SK-N-SH (cell line): ENCODE measurements around the gene MAML3. TPM values are rescaled to one million over a fixed set of nuclear protein-coding genes. Genes with fewer than 3 reads are reported as not detected.

Experiments
- CTCF ChIA-PET: fragments of 300-600, 350-600 bp; formaldehyde crosslinking; extraction: SDS; loops from one replicate; lab custom pipeline; 2021; lab: Yijun Ruan, JAX
- POLR2A ChIA-PET: fragments of 350-600 bp; sonication (Branson Sonifier 250); formaldehyde crosslinking; extraction: SDS; loops from one replicate; lab custom pipeline; 2020; ENCODE audit warnings: antibody characterized with exemption, inconsistent platforms; lab: Yijun Ruan, JAX
- DNase-seq: peaks from one replicate; pipeline ENCODE4 v3.0.0; 2012
- H2AFZ ChIP-seq: fragments of 200-600 bp; sonication (generic); 2 replicates; pipeline ENCODE4 v1.8.1; 2016; ENCODE audit warnings: antibody characterized with exemption, mild to moderate bottlenecking, low read depth
- H3F3A ChIP-seq: fragments of 200-600 bp; sonication (generic); replicated peaks from 2 replicates; pipeline ENCODE3; 2016; ENCODE audit warnings: antibody characterized with exemption, mild to moderate bottlenecking; ENCODE audit not compliant: insufficient read depth
- H3K27ac ChIP-seq, 2 experiments: fragments of 200-500 bp in 1 of 2; fragments of 200-600 bp in 1 of 2; sonication (Bioruptor generic) in 1 of 2; sonication (generic), shearing (Covaris generic) in 1 of 2; 2 replicates each; pipeline versions ENCODE4 v1.5.1 to v1.6.1; 2014 to 2016; ENCODE audit warnings: low read depth in 2 of 2, inconsistent platforms in 1 of 2, low read length in 1 of 2, mild to moderate bottlenecking in 1 of 2, mixed read lengths in 1 of 2
- H3K27me3 ChIP-seq: fragments of 200-600 bp; sonication (generic), shearing (Covaris generic); 2 replicates; pipeline ENCODE4 v1.6.1; 2016; ENCODE audit warnings: mixed run types; ENCODE audit not compliant: insufficient read depth
- H3K36me3 ChIP-seq, 2 experiments: fragments of 200-500 bp in 1 of 2; fragments of 200-600 bp in 1 of 2; sonication (Bioruptor generic) in 1 of 2; sonication (generic) in 1 of 2; replicated peaks in 1 of 2; 2 replicates each; pipeline versions ENCODE3 to v1.5.1; 2014 to 2016; ENCODE audit warnings: low read length in 1 of 2, mild to moderate bottlenecking in 1 of 2; ENCODE audit not compliant: insufficient read depth in 2 of 2, control insufficient read depth in 1 of 2
- H3K4me1 ChIP-seq, 2 experiments: fragments of 200-500 bp in 1 of 2; fragments of 200-600 bp in 1 of 2; sonication (Bioruptor generic) in 1 of 2; sonication (generic), shearing (Covaris generic) in 1 of 2; 2 replicates each; pipeline versions ENCODE4 v1.5.1 to v1.6.1; 2014 to 2016; ENCODE audit warnings: low read depth in 1 of 2, low read length in 1 of 2, mixed run types in 1 of 2; ENCODE audit not compliant: insufficient read depth in 2 of 2, control insufficient read depth in 1 of 2
- H3K4me2 ChIP-seq: fragments of 200-600 bp; sonication (generic), shearing (Covaris generic); 2 replicates; pipeline ENCODE4 v1.6.1; 2017; ENCODE audit warnings: mixed run types
- H3K4me3 ChIP-seq, 2 experiments: fragments of 200-500 bp in 1 of 2; fragments of 200-600 bp in 1 of 2; sonication (Bioruptor generic) in 1 of 2; sonication (generic), shearing (Covaris generic) in 1 of 2; 2 replicates each; pipeline versions ENCODE4 v1.5.1 to v1.8.1; 2014 to 2016; ENCODE audit warnings: low read depth in 2 of 2, inconsistent platforms in 1 of 2, low read length in 1 of 2, mild to moderate bottlenecking in 1 of 2, mixed read lengths in 1 of 2, moderate library complexity in 1 of 2
- H3K79me2 ChIP-seq: fragments of 200-600 bp; sonication (generic); 2 replicates; pipeline ENCODE4 v1.8.1; 2017; ENCODE audit warnings: mild to moderate bottlenecking; ENCODE audit not compliant: insufficient read depth
- H3K9ac ChIP-seq: fragments of 200-600 bp; sonication (generic); 2 replicates; pipeline ENCODE4 v1.6.1; 2017; ENCODE audit warnings: mixed run types
- H3K9me2 ChIP-seq: fragments of 200-600 bp; sonication (generic); 2 replicates; pipeline ENCODE4 v1.6.1; 2017; ENCODE audit warnings: mixed run types
- H3K9me3 ChIP-seq: fragments of 200-600 bp; sonication (generic); 2 replicates; pipeline ENCODE4 v1.6.1; 2017; ENCODE audit warnings: mixed run types, mild to moderate bottlenecking, moderate library complexity
- H4K20me1 ChIP-seq: fragments of 200-600 bp; sonication (generic); 2 replicates; pipeline ENCODE4 v1.6.1; 2017; ENCODE audit warnings: mild to moderate bottlenecking, mixed run types; ENCODE audit not compliant: insufficient read depth
- CTCF ChIP-seq: fragments of 200-600 bp; sonication (generic); IDR thresholded peaks from 2 replicates; pipeline ENCODE4 v1.6.1; 2017; ENCODE audit warnings: antibody characterized with exemption, mild to moderate bottlenecking, moderate library complexity
- ELF1 ChIP-seq: IDR thresholded peaks from 2 replicates; pipeline ENCODE4 v1.4.0; 2012
- EP300 ChIP-seq, 2 experiments: IDR thresholded peaks; 2 replicates each; pipeline versions ENCODE4 v1.4.0 to v1.6.1; 2012; ENCODE audit warnings: borderline replicate concordance in 1 of 2, low read depth in 1 of 2, low read length in 1 of 2
- EZH2phosphoT487 ChIP-seq: fragments of 200-600 bp; sonication (generic); IDR thresholded peaks from 2 replicates; pipeline ENCODE4 v1.6.1; 2017; ENCODE audit warnings: low read depth, mixed run types, mild to moderate bottlenecking, antibody characterized with exemption, moderate library complexity, borderline replicate concordance
- FOSL2 ChIP-seq: IDR thresholded peaks from 2 replicates; pipeline ENCODE4 v1.4.0; 2012; ENCODE audit warnings: low read depth, mild to moderate bottlenecking, moderate library complexity, borderline replicate concordance
- FOXM1 ChIP-seq: IDR thresholded peaks from 2 replicates; pipeline ENCODE4 v1.4.0; 2012; ENCODE audit warnings: low read depth, mild to moderate bottlenecking
- GATA2 ChIP-seq: sonication (generic); formaldehyde crosslinking; IDR thresholded peaks from 2 replicates; pipeline ENCODE4 v1.5.0; 2020; ENCODE audit warnings: mild to moderate bottlenecking, missing genetic modification reagents
- JUND ChIP-seq: IDR thresholded peaks from 2 replicates; pipeline ENCODE4 v1.4.0; 2012
- MEF2A ChIP-seq: IDR thresholded peaks from 2 replicates; pipeline ENCODE4 v1.4.0; 2012; ENCODE audit warnings: low read depth, borderline replicate concordance
- MXI1 ChIP-seq: IDR thresholded peaks from 2 replicates; pipeline ENCODE4 v1.6.1; 2012; ENCODE audit warnings: mild to moderate bottlenecking, low read depth, low read length, improper control_type of control experiment
- PBX3 ChIP-seq: IDR thresholded peaks from 2 replicates; pipeline ENCODE4; 2012
- POLR2AphosphoS5 ChIP-seq: IDR thresholded peaks from 2 replicates; pipeline ENCODE4 v1.6.1; 2012; ENCODE audit warnings: low read depth, low read length
- RAD21 ChIP-seq: IDR thresholded peaks from 2 replicates; pipeline ENCODE4 v1.6.1; 2012; ENCODE audit warnings: mild to moderate bottlenecking, low read length
- REST ChIP-seq: IDR thresholded peaks from 2 replicates; pipeline ENCODE4 v1.6.1; 2012; ENCODE audit warnings: mild to moderate bottlenecking, low read depth, low read length, moderate library complexity
- RXRA ChIP-seq: IDR thresholded peaks from 2 replicates; pipeline ENCODE4 v1.4.0; 2012; ENCODE audit warnings: low read depth, mild to moderate bottlenecking, borderline replicate concordance
- SIN3A ChIP-seq: IDR thresholded peaks from 2 replicates; pipeline ENCODE4 v1.6.1; 2012; ENCODE audit warnings: low read depth, mild to moderate bottlenecking, low read length, moderate library complexity, borderline replicate concordance
- SMC3 ChIP-seq: IDR thresholded peaks from 2 replicates; pipeline ENCODE4 v1.6.1; 2012; ENCODE audit warnings: low read depth, low read length, improper control_type of control experiment
- TAF1 ChIP-seq: IDR thresholded peaks from 2 replicates; pipeline ENCODE4 v1.6.1; 2012; ENCODE audit warnings: low read depth, mild to moderate bottlenecking, low read length, moderate library complexity, borderline replicate concordance
- TEAD4 ChIP-seq: IDR thresholded peaks from 2 replicates; pipeline ENCODE4 v1.4.0; 2012; ENCODE audit warnings: mild to moderate bottlenecking, borderline replicate concordance; ENCODE audit not compliant: insufficient read depth
- whole genome bisulfite sequencing: methylation state at CpG from one replicate; pipeline ENCODE4 v1.1.6; 2017; ENCODE audit warnings: low lambda C conversion rate; 5-methylcytosine and 5-hydroxymethylcytosine counted together
- polyA plus RNA-seq, 3 experiments: library from polyadenylated mRNA; depleted of rRNA; stranded (reverse); fragments of >200 nt; gene quantifications; 2 replicates each; pipeline ENCODE4 v1.2.3, GENCODE V29; 2012
- TF ChIP-seq, protein P1 (sequence below): fragments of 150-350 bp; IDR thresholded peaks from 2 replicates; pipeline ENCODE4 v1.6.1; 2017; ENCODE audit warnings: antibody characterized with exemption, low read length, low read depth, borderline replicate concordance
- TF ChIP-seq, protein P2 (sequence below): IDR thresholded peaks from 2 replicates; pipeline ENCODE4 v1.4.0; 2012; ENCODE audit warnings: low read depth, borderline replicate concordance
- TF ChIP-seq, protein P3 (sequence below): IDR thresholded peaks from 2 replicates; pipeline ENCODE4 v1.4.0; 2012; ENCODE audit warnings: low read depth

MAML3 gene
- polyA plus RNA-seq (2012; rRNA removed), result 5.3 and 5.6 TPM in 2 replicates
- 4.8 and 5.8 TPM in 2 replicates for polyA plus RNA-seq (2012; cell fraction: cytosol; rRNA removed)
- polyA plus RNA-seq (2012; cell fraction: nucleus; rRNA removed), result 3.7 and 5.2 TPM in 2 replicates

GRCh38 chr4:140153718-140154571 is at the start of gene MAML3:
Gene MAML3, minus strand, starts transcription at chr4:140154184. Its CDS starts 857 bp downstream, at chr4:140153327.
- Histone ChIP-seq H3K27me3 (no peaks in the 10 kb centered on the region), H2AFZ (peak within 1 kb of the TSS; percentile 71), H3K36me3 (no peaks in the 10 kb centered on the region), H3F3A (peaks cover 32% of the 10 kb centered on the region), H4K20me1 (no peaks in the 10 kb centered on the region), H3K79me2 (peaks cover 11% of the 10 kb centered on the region; the same call in 1 of the 2 replicates), H3K4me3 (peak within 1 kb of the TSS; percentile 94 to 97), H3K9ac (peak within 1 kb of the TSS; percentile 93), H3K4me2 (peak within 1 kb of the TSS; percentile 92), H3K4me1 (peaks cover 0 to 17% of the 10 kb centered on the region in 2 experiments; a peak in 2 of 4 replicates), H3K27ac (peak within 1 kb of the TSS; percentile 98 to 99), H3K9me2 (no peaks in the 10 kb centered on the region), H3K9me3 (no peaks in the 10 kb centered on the region)
- ChIA-PET POLR2A (interaction anchor here (0.7 to 5.4 kb wide), 14 partner anchors 32 to 420 kb away, joined by 3 to 80 read pairs (median 5); no protein-coding TSS in a partner anchor), CTCF (interaction anchor here (0.7 to 7.8 kb wide), 14 partner anchors 14 to 497 kb away, joined by 3 to 91 read pairs (median 4); no protein-coding TSS in a partner anchor)
- DNase-seq, result peak; percentile 90
- under 1% methylated on average over 64 of the region's 79 CpGs for WGBS
- TF ChIP-seq FOSL2 (no peak), EZH2phosphoT487 (no peak), ELF1 (peak; percentile 50), POLR2AphosphoS5 (peak; percentile 46), MEF2A (no peak), GATA2 (CRISPR knock-in tag) (peak; percentile 54; the same call in 1 of the 2 replicates), TAF1 (peak; percentile 86), SIN3A (peak; percentile 86; the same call in 1 of the 2 replicates), MXI1 (peak; percentile 64; the same call in 1 of the 2 replicates), CTCF (no peak), PBX3 (peak; percentile 87), EP300 (IDR thresholded peaks at IDR 0.05; ENCODE audit: borderline replicate concordance in 1 of 2, low read depth in 1 of 2, low read length in 1 of 2) (peak; percentile 18 to 79; a peak in 3 of 4 replicates), JUND (peak; percentile 54; the same call in 1 of the 2 replicates), REST (0 out of 2 replicates have a peak, but pooled peaks have one; percentile 43), TEAD4 (peak; percentile 66), RXRA (peak; percentile 54; the same call in 1 of the 2 replicates), SMC3 (peak; percentile 43), FOXM1 (peak; percentile 71; the same call in 1 of the 2 replicates), RAD21 (no peak; the same call in 1 of the 2 replicates)
- TF ChIP-seq, protein P1, sequence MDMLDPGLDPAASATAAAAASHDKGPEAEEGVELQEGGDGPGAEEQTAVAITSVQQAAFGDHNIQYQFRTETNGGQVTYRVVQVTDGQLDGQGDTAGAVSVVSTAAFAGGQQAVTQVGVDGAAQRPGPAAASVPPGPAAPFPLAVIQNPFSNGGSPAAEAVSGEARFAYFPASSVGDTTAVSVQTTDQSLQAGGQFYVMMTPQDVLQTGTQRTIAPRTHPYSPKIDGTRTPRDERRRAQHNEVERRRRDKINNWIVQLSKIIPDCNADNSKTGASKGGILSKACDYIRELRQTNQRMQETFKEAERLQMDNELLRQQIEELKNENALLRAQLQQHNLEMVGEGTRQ, result no peak
- TF ChIP-seq, protein P2, sequence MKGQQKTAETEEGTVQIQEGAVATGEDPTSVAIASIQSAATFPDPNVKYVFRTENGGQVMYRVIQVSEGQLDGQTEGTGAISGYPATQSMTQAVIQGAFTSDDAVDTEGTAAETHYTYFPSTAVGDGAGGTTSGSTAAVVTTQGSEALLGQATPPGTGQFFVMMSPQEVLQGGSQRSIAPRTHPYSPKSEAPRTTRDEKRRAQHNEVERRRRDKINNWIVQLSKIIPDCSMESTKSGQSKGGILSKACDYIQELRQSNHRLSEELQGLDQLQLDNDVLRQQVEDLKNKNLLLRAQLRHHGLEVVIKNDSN, result no peak
- TF ChIP-seq, protein P3, sequence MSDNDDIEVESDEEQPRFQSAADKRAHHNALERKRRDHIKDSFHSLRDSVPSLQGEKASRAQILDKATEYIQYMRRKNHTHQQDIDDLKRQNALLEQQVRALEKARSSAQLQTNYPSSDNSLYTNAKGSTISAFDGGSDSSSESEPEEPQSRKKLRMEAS, result peak; percentile 86
